RWPE1 (cell line): ENCODE data around the gene C2orf92.

Experiments used
- CTCF ChIA-PET: fragments of 350-600 bp; sonication (Branson Sonifier 250); formaldehyde crosslinking; extraction: SDS; loops from one replicate; lab custom pipeline; 2021; lab: Yijun Ruan, JAX
- POLR2A ChIA-PET: fragments of 400-600 bp; formaldehyde crosslinking; extraction: SDS; loops from one replicate; lab custom pipeline; 2020; ENCODE audit warnings: antibody characterized with exemption; ENCODE audit not compliant: low non-redundant PET; lab: Yijun Ruan, JAX
- DNase-seq: peaks from one replicate; pipeline ENCODE4 v3.0.0; 2012; ENCODE audit warnings: low spot score
- H3K27ac ChIP-seq: fragments of 450-650 bp; 2 replicates; pipeline ENCODE4 v1.5.1; 2017
- CTCF ChIP-seq: fragments of 450-650 bp; conservative IDR thresholded peaks from 2 replicates; pipeline ENCODE4 v1.5.1; 2017; ENCODE audit warnings: low read depth, mild to moderate bottlenecking

The C2orf92 gene

GRCh38 chr2:97724946-97725688 lies 55.6 kb downstream of the C2orf92 start:
- CTCF ChIA-PET = interaction anchor here (1.1 kb wide), 1 partner anchor 15 kb away, joined by 3 read pairs; no protein-coding TSS in a partner anchor

GRCh38 chr2:97726261-97727064 lies 57.0 kb downstream of the C2orf92 start:
- POLR2A ChIA-PET = no interaction called here
- H3K27ac ChIP-seq = no peak overlapping the region
- CTCF ChIA-PET = interaction anchor here (0.6 to 1.0 kb wide), 2 partner anchors 26 to 639 kb away, joined by 3 to 6 read pairs; no protein-coding TSS in a partner anchor
- no peak for TF ChIP-seq CTCF
- DNase-seq = no peak

More at GRCh38 chr2:97724946-97725688, 55.6 kb downstream of the C2orf92 start:
- POLR2A ChIA-PET = no interaction called here
- DNase-seq = no peak
- TF ChIP-seq CTCF = no peak
- H3K27ac ChIP-seq = no peak overlapping the region

DNA sequence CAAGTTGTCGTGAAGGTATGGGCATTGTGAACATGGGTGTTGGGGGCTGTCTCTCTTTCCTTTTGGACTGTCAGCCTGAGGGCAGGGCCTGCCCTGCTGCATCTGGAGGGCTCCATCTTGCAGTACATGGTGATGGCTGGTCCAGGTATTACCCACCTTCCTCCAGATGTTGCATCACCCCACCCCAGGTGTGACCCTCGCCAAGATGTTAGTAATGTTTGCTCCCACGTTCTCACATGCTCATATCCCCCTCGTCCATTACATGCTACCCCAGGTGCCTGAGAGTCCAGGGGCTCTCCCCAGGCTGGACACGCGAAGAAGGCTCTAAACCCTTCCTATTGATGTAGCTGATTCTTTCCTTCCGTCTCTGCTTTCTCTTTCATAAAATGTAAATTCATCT lies 57.8 kb downstream of the C2orf92 start:
- ChIA-PET CTCF (no interaction called here), POLR2A (no interaction called here)
- no peak overlapping the region for H3K27ac ChIP-seq
- DNase-seq = no peak
- no peak for TF ChIP-seq CTCF

DNA sequence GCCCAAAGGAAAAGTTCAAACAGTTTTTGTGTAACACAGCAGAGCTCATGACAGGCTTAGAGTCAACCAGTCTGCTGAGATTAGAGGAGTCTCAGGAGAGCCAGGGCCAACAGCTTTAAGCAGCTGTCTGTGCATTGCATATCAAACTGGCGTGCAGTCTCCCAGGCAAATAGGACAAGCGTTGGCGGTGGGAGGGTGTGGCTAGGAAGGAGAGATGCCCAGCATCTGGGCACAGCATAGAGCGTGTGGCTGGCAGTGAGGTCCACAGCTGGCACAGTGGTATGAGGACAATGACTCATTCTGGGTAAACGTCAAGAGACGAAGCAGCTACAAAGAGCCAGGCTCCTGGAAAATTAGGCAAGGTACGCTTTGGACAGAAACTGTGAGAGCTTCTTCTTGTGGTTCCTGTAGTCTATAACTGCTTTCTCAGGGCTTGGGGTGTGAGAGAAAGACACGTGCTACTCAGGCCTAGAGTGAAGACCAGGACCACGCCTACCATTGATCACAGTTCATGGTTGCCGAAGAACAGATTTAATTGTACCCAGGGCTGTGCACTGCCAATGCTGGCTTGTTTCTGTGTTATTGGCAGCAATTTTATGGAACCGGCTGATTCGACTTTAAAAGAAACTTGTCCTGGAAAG lies 58.7 kb downstream of the C2orf92 start:
- ChIA-PET CTCF (interaction anchor here (1.0 kb wide), 1 partner anchor 13 kb away, joined by 5 read pairs; no protein-coding TSS in a partner anchor), POLR2A (no interaction called here)
- H3K27ac ChIP-seq = peak overlapping the region; percentile 72
- peak; percentile 64 for DNase-seq
- TF ChIP-seq CTCF = no peak

- no peak for TF ChIP-seq CTCF
- POLR2A ChIA-PET = no interaction called here
- CTCF ChIA-PET = interaction anchor here (1.5 kb wide), 1 partner anchor 10 kb away, joined by 3 read pairs; no protein-coding TSS in a partner anchor
- H3K27ac ChIP-seq = peak overlapping the region; percentile 12; the same call in 1 of the 2 replicates
- DNase-seq = peak; percentile 38
Measured at GRCh38 chr2:97730245-97730644, 60.7 kb downstream of the C2orf92 start.
